LNCAP (cell line): Measurements from ENCODE around the gene ZNF200.

ENCODE experiments used
- TF ChIP-seq, protein P1 (sequence below): fragments of 450-650 bp; IDR thresholded peaks from 2 replicates; pipeline ENCODE4 v1.5.1; 2017; ENCODE audit warnings: mild to moderate bottlenecking

The ZNF200 gene

DNA sequence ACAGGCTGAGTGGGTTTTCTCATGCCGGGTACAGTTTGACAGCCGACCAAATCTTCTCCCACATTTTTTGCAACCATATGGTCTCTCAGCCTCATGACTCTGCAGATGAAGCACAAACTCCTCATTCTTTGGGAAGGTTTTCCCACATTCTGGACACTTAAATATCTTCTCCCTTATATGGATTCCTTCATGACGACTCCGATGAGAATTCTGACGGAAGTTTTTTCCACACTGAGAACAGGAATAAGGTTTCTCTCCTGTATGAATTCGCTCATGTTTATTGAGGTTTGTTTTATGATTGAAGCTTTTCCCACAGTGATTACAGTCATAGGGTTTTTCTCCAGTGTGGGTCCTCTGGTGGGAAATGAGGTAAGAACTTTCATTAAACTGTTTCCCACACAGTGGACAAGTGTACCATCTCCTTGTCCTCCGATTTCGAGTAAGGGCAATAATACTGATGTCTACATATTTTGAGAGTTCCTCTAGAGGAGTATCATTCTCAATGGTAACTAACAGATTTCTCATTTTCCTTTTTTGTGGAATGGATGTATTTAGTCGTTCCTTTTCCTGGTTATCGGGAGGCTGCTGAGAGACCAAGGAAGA lies 10.9 kb downstream of the ZNF200 start:
- TF ChIP-seq, protein P1, sequence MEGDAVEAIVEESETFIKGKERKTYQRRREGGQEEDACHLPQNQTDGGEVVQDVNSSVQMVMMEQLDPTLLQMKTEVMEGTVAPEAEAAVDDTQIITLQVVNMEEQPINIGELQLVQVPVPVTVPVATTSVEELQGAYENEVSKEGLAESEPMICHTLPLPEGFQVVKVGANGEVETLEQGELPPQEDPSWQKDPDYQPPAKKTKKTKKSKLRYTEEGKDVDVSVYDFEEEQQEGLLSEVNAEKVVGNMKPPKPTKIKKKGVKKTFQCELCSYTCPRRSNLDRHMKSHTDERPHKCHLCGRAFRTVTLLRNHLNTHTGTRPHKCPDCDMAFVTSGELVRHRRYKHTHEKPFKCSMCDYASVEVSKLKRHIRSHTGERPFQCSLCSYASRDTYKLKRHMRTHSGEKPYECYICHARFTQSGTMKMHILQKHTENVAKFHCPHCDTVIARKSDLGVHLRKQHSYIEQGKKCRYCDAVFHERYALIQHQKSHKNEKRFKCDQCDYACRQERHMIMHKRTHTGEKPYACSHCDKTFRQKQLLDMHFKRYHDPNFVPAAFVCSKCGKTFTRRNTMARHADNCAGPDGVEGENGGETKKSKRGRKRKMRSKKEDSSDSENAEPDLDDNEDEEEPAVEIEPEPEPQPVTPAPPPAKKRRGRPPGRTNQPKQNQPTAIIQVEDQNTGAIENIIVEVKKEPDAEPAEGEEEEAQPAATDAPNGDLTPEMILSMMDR = no peak

DNA sequence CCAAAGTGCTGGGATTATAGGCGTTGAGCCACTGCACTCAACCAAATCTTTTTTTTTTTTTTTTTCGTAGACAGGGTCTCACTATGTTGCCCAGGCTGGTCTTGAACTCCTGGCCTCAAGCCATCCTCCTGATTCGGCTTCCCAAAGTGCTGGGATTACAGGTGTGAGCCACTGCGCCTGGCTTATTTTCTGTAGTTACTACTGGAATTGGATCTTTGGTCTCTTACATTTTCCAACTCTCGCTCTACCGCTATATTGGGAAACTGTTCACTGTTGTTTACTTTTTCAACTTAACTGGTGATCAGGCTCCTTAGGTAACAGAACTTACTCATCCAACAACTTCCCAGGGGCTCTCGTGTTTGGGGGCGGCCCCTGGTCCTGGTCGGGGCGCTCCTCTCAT lies 14.1 kb downstream of the ZNF200 start:
- TF ChIP-seq, protein P1 = no peak

DNA sequence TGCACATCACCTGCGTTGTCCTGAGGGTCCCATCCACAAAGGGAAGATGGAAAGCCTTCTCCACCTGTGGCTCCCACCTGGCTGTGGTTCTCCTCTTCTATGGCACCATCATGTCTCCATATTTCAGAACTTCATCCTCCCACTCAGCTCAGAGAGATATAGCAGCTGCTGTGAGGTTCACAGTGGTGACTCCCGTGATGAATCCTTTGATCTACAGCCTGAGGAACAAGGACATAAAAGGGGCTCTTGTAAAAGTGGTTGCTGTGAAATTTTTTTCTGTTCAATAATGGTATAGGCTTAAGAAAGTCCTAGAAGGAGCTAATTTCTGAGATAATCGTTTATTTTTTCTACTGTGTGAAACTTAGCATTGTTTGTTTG lies 18.7 kb downstream of the ZNF200 start:
- TF ChIP-seq, protein P1 = no peak

DNA sequence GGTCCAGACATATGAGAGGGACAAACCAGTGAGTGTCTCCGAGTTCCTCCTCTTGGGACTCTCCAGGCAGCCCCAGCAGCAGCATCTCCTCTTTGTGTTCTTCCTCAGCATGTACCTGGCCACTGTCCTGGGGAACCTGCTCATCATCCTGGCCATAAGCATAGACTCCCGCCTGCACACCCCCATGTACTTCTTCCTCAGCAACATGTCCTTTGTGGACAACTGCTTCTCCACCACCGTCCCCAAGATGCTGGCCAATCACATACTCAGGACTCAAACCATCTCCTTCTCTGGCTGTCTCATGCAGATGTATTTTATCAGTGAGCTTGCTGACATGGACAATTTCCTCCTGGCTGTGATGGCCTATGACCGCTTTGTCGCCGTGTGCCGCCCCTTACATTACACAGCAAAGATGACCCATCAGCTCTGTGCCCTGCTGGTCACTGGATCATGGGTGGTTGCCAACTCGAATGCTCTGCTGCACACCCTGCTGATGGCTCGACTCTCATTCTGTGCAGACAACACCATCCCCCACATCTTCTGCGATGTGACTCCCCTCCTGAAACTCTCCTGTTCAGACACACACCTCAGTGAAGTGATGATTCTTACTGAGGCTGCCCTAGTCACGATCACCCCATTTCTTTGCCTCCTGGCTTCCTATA lies 19.2 kb downstream of the ZNF200 start:
- TF ChIP-seq, protein P1 = no peak

DNA sequence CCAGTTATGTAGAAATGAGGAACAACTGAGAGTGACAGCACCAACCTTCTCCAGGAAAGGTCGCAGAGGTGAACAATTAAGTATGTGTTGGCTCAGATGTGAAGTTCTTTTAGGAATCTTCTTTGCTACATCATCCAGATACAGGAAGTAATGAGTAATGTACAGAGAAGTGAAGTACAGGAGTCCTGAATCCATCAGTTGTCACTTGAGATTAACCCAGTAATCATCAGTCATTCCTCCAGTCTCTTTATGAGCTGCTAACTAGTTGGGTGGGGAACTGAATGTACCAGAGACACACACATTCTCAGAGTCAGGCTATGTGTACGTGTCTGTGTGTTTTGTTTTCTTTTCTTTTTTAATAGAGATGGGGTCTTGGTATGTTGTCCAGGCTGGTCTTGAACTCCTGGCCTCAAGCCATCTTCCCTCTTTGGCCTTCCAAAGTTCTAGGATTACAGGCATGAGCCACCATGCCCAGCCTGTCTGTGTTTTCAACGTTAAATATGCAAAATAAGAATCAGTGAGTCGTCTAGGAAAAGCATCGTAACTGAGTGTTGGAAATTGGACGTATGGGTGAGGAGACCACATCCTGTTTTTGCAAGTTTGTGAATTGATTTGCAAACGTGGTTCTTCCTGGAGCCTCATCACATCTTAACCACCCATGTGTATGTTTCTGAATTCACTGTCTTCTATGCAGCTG lies 19.9 kb downstream of the ZNF200 start:
- TF ChIP-seq, protein P1 = no peak

DNA sequence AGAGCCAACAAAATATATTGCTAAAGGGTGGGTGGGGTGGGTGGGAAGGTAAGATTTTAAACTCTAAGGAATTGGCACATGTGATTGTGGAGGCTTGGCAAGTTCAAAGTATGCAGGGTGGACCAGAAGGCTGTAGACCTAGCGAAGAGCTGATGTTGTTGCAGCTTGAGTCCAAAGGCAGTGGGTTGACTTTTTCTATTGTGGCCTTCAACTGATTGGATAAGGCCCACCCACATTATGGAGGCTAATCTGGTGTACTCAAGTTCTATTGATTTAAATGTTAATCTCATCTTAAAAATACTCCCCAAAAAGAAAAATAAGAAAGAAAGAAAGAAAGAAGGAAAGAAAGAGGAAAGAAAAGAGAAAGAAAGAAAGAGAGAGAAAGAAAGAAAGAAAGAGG lies 22.4 kb downstream of the ZNF200 start:
- TF ChIP-seq, protein P1 = no peak

DNA sequence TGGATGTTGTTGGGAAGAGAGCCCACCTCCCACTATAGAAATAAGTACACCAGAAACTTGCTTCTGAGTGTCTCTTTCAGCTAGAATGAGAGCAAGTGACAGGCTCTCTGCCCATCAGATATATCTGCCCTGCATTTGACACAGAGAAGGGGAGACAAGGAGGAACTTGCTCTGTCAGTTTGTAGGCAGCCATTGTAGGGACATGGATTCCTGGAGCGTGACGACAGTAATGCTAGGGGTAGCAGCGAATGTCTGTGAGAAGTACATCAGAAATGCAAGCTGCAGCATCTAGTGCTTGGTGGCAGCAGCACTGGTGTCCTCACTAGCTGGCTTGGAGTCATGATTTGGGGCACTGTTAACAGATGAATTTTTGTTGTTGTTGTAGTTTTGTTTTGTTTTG lies 23.0 kb downstream of the ZNF200 start:
- TF ChIP-seq, protein P1 = no peak
